ENCODE measurements around the gene PRR22.

The PRR22 gene

GRCh38 chr19:5772416-5772815 is 12.1 kb downstream of the PRR22 start:
- Histone ChIP-seq H3K4me3 (replicated peaks; ENCODE audit: insufficient read depth, low read length) (no peak overlapping the region), H3K27me3 (ENCODE audit: insufficient read depth, poor library complexity, severe bottlenecking) (no peaks in the 10 kb centered on the region), H3K27ac (replicated peaks) (no peak overlapping the region)
- DNase-seq (ENCODE audit: low read depth in 1 of 2, low spot score in 1 of 2): no peak
- TF ChIP-seq CTCF (IDR thresholded peaks at IDR 0.05; ENCODE audit: insufficient read depth, low read length) (no peak), REST (IDR thresholded peaks at IDR 0.05; ENCODE audit: insufficient replicate concordance, low read depth) (no peak), POLR2AphosphoS5 (IDR thresholded peaks at IDR 0.05; ENCODE audit: low read depth) (no peak), SPI1 (IDR thresholded peaks at IDR 0.05; ENCODE audit: borderline replicate concordance, low read depth) (no peak), GABPA (IDR thresholded peaks at IDR 0.05; ENCODE audit: low read depth) (no peak)

GRCh38 chr19:5767949-5768348 is 16.6 kb downstream of the PRR22 start:
- Histone ChIP-seq H3K4me3 (replicated peaks; ENCODE audit: insufficient read depth, low read length) (no peak overlapping the region), H3K27me3 (ENCODE audit: insufficient read depth, poor library complexity, severe bottlenecking) (no peaks in the 10 kb centered on the region), H3K27ac (replicated peaks) (no peak overlapping the region)
- DNase-seq (ENCODE audit: low read depth in 1 of 2, low spot score in 1 of 2): no peak
- TF ChIP-seq POLR2AphosphoS5 (IDR thresholded peaks at IDR 0.05; ENCODE audit: low read depth) (no peak), SPI1 (IDR thresholded peaks at IDR 0.05; ENCODE audit: borderline replicate concordance, low read depth) (no peak)

- H3K27ac ChIP-seq (replicated peaks): no peak overlapping the region
- no peak overlapping the region for H3K4me3 ChIP-seq (replicated peaks; ENCODE audit: insufficient read depth, low read length)
- TF ChIP-seq SPI1 (IDR thresholded peaks at IDR 0.05; ENCODE audit: borderline replicate concordance, low read depth) (no peak), GABPA (IDR thresholded peaks at IDR 0.05; ENCODE audit: low read depth) (no peak), POLR2AphosphoS5 (IDR thresholded peaks at IDR 0.05; ENCODE audit: low read depth) (no peak), CTCF (IDR thresholded peaks at IDR 0.05; ENCODE audit: insufficient read depth, low read length) (no peak), REST (IDR thresholded peaks at IDR 0.05; ENCODE audit: insufficient replicate concordance, low read depth) (no peak)
- no peaks in the 10 kb centered on the region for H3K27me3 ChIP-seq (ENCODE audit: insufficient read depth, poor library complexity, severe bottlenecking)
- no peak for DNase-seq (ENCODE audit: low read depth in 1 of 2, low spot score in 1 of 2)
Observed at GRCh38 chr19:5765220-5765619, 19.3 kb downstream of the PRR22 start.

GRCh38 chr19:5762608-5763217 is 21.8 kb downstream of the PRR22 start:
- H3K4me3 ChIP-seq (replicated peaks; ENCODE audit: insufficient read depth, low read length): no peak overlapping the region
- no peak overlapping the region for H3K27ac ChIP-seq (replicated peaks)
- DNase-seq (ENCODE audit: low read depth in 1 of 2, low spot score in 1 of 2): no peak
- H3K27me3 ChIP-seq (ENCODE audit: insufficient read depth, poor library complexity, severe bottlenecking): no peaks in the 10 kb centered on the region
- no peak for TF ChIP-seq REST (IDR thresholded peaks at IDR 0.05; ENCODE audit: insufficient replicate concordance, low read depth)
- no peak for TF ChIP-seq POLR2AphosphoS5 (IDR thresholded peaks at IDR 0.05; ENCODE audit: low read depth)
- TF ChIP-seq SPI1 (IDR thresholded peaks at IDR 0.05; ENCODE audit: borderline replicate concordance, low read depth): no peak
- no peak for TF ChIP-seq GABPA (IDR thresholded peaks at IDR 0.05; ENCODE audit: low read depth)
- TF ChIP-seq CTCF (IDR thresholded peaks at IDR 0.05; ENCODE audit: insufficient read depth, low read length): no peak

Data from HL-60 (cell line).